GM06990 (cell line): Measurements from ENCODE around the gene CROT.

Source experiments
- DNase-seq: peaks from one replicate; pipeline ENCODE4 v3.0.0-alpha.2; 2011; ENCODE audit not compliant: insufficient read length; ENCODE audit errors: extremely low read depth
- H3K27me3 ChIP-seq: replicated peaks from 2 replicates; pipeline ENCODE4 v1.6.0; 2011; ENCODE audit warnings: low read length; ENCODE audit not compliant: control insufficient read depth, insufficient read depth
- H3K36me3 ChIP-seq: 2 replicates; pipeline ENCODE4 v1.5.1; 2011; ENCODE audit warnings: low read length; ENCODE audit not compliant: control insufficient read depth, insufficient read depth
- H3K4me3 ChIP-seq: replicated peaks from 2 replicates; pipeline ENCODE4 v1.5.1; 2011; ENCODE audit warnings: low read depth, mild to moderate bottlenecking, control low read depth, low read length
- TF ChIP-seq, protein P1 (sequence below): IDR thresholded peaks from 2 replicates; pipeline ENCODE4 v1.5.1; 2011; ENCODE audit warnings: low read length, control low read depth, mild to moderate bottlenecking, inconsistent platforms; ENCODE audit not compliant: insufficient read depth, poor library complexity, severe bottlenecking

CROT gene

DNA sequence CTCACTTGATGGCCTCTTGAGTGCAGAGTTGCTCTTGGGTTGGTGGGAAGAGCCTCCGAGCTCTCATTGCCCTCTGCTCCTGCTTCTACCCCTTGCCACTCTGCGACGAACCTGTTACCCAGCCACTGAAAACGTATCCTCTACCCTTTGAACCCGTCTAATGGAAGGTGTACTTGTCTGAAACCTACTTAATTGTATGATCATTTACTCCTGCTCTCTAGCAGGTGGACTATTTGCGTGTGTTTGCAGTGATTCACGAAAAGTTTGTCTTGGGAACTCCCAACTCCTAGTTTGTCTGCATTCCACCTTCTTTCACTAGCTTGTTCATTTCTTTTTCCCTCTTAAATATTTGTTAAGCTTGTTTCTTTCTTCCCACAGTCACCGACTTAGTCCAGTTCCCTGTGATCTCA is 503 bp downstream of the CROT start:
- peaks cover 2% of the 10 kb centered on the region; the same call in 1 of the 2 replicates for H3K36me3 ChIP-seq
- no peaks in the 10 kb centered on the region for H3K27me3 ChIP-seq
- peak overlapping the region; percentile 75 for H3K4me3 ChIP-seq
- no peak for DNase-seq
- TF ChIP-seq, protein P1, sequence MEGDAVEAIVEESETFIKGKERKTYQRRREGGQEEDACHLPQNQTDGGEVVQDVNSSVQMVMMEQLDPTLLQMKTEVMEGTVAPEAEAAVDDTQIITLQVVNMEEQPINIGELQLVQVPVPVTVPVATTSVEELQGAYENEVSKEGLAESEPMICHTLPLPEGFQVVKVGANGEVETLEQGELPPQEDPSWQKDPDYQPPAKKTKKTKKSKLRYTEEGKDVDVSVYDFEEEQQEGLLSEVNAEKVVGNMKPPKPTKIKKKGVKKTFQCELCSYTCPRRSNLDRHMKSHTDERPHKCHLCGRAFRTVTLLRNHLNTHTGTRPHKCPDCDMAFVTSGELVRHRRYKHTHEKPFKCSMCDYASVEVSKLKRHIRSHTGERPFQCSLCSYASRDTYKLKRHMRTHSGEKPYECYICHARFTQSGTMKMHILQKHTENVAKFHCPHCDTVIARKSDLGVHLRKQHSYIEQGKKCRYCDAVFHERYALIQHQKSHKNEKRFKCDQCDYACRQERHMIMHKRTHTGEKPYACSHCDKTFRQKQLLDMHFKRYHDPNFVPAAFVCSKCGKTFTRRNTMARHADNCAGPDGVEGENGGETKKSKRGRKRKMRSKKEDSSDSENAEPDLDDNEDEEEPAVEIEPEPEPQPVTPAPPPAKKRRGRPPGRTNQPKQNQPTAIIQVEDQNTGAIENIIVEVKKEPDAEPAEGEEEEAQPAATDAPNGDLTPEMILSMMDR, result no peak

DNA sequence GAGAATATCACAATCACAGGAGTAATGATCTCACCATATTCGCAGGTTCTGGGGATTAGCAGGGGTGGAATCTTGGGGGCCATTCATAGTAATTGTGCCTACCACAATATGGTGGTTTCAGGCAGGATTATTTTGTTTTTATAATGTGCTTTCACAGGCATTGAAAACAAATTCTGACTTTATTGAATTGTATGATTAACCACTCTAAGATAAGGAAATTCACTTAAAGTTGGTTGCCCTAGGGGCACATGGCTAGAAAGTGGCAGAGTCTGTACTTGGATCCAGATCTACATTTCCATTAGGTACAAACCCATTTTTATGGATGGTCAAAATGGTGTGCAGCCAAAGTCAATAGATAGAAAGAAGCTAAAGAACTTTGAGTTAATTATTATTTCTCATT is 1.7 kb downstream of the CROT start:
- H3K36me3 ChIP-seq, result peaks cover 2% of the 10 kb centered on the region; the same call in 1 of the 2 replicates
- no peaks in the 10 kb centered on the region for H3K27me3 ChIP-seq
- TF ChIP-seq, protein P1, result no peak
- H3K4me3 ChIP-seq, result no peak overlapping the region
- DNase-seq, result no peak

DNA sequence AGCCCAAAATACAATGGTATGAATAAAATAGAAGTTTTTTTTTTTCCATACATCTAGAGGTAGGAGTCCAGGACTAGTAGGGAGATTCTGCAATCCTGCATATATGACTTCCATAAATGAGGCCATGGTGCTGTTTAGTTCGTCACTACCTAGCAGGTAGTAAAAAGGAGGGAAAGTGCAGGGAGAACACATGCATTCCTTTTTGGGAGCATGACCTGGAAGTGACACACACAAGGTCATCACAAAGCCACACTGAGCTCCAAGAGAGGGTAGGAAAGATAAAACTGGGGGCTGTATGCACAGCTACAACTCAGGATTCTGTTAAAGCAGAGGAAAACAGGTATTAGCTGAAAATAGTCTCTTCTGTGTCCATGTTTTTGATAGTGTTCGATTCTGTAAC is 2.2 kb downstream of the CROT start:
- TF ChIP-seq, protein P1, result no peak
- peaks cover 2% of the 10 kb centered on the region; the same call in 1 of the 2 replicates for H3K36me3 ChIP-seq

DNA sequence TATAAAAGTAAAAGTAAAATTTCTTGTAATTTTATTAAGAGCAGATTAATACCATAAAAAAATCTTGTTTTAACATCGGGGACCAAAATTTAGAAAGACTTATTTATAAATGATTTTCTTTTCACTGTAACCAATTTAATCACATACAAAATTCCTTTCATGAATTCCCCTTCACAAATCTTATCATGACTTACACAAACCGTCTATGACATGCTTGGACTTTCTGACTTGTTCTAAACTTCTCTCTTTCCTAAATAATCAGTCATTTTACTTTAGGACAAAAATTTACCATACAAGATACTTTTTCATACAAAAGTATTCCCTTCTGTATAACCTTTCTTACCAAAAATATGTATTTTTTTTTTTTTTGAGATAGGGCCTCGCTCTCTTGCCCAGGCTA is 9.3 kb downstream of the CROT start:
- no peak overlapping the region for H3K4me3 ChIP-seq
- no peak for DNase-seq
- H3K27me3 ChIP-seq, result no peaks in the 10 kb centered on the region
- peaks cover 4% of the 10 kb centered on the region; the same call in 1 of the 2 replicates for H3K36me3 ChIP-seq
- TF ChIP-seq, protein P1, result no peak

More for the DNA sequence above, 2.2 kb downstream of the CROT start:
- H3K27me3 ChIP-seq, result no peaks in the 10 kb centered on the region
- no peak overlapping the region for H3K4me3 ChIP-seq
- no peak for DNase-seq

DNA sequence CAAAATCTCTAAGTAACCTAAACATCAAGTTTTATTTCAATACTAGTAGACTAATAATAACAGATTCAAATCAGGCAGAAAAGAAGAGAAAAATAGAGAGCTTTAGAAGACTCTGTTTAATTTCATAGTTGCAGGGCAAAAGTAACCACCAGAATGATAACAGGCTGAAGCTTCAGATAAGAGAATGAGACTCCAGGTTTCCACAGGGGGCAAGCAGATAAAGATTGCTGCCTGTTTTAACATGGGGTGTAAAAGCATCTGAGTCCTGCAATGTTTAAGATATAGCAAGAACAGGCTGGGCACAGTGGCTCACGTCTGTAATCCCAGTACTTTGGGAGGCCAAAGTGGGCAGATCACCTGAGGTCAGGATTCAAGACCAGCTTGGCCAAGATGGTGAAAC is 11.0 kb downstream of the CROT start:
- H3K36me3 ChIP-seq, result peaks cover 2% of the 10 kb centered on the region; the same call in 1 of the 2 replicates
- TF ChIP-seq, protein P1, result no peak

DNA sequence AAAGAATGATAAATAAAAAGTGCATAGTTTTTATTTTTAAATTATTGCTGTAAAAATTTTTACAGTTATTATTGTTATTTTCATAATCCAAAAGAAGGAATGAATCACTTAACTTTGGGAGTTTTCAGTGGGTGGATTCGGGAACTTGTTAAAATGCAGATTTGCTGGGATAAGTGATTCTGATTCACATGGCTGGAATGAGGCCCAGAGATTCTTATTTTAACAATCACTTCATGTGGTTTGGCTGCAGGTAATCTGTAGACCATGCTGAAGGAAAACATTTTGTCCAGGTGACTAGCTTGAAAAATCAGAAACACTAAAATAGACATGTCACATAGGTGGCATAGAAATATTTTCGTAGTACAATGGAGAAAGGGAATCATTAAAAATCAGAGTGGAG is 13.9 kb downstream of the CROT start:
- H3K4me3 ChIP-seq, result no peak overlapping the region
- no peak for DNase-seq
- no peaks in the 10 kb centered on the region; the same call in 1 of the 2 replicates for H3K36me3 ChIP-seq
- TF ChIP-seq, protein P1, result no peak
- H3K27me3 ChIP-seq, result no peaks in the 10 kb centered on the region

More for the DNA sequence above, 11.0 kb downstream of the CROT start:
- Histone ChIP-seq H3K27me3 (no peaks in the 10 kb centered on the region), H3K4me3 (no peak overlapping the region)
- DNase-seq, result no peak
